SK-N-SH treated with all-trans-retinoic acid at 6 μM for 48 hours (cell line): Measurements from ENCODE around the gene LINS1.

ENCODE experiments used
- BACH2 ChIP-seq: fragments of 250-450 bp; sonication (Bioruptor Pico); IDR thresholded peaks from 2 replicates; pipeline ENCODE4 v1.9.0; 2021; ENCODE audit warnings: mild to moderate bottlenecking, borderline replicate concordance
- RARB ChIP-seq: fragments of 250-450 bp; sonication (Bioruptor Pico); IDR thresholded peaks from 2 replicates; pipeline ENCODE4 v1.8.0; 2021; ENCODE audit warnings: mild to moderate bottlenecking, moderate library complexity
- ZFP30 ChIP-seq: fragments of 450-650 bp; formaldehyde crosslinking; IDR thresholded peaks from 2 replicates; pipeline ENCODE4 v1.5.0; 2022; ENCODE audit warnings: mild to moderate bottlenecking, moderate library complexity

GRCh38 chr15:100544946-100545345, 57.0 kb downstream of the LINS1 start:
- TF ChIP-seq BACH2 (CRISPR knock-in tag) (no peak), RARB (CRISPR knock-in tag) (no peak), ZFP30 (CRISPR knock-in tag) (no peak)
